ENCODE measurements around the gene GSC2.

GRCh38 chr22:19152942-19153883, 3.1 kb upstream of the GSC2 start:
- TF ChIP-seq CTCF (IDR thresholded peaks at IDR 0.05 in 8 of 11, conservative IDR thresholded peaks at IDR 0.05 in 3 of 11) (no peak), POLR2A (IDR thresholded peaks at IDR 0.05) (no peak)
